GM12872 (cell line): ENCODE measurements around the gene NHERF1.

Source experiments
- CTCF ChIP-seq: IDR thresholded peaks from 3 replicates; pipeline ENCODE4 v1.5.1; 2011; ENCODE audit warnings: low read depth, mild to moderate bottlenecking, low read length, moderate library complexity; ENCODE audit not compliant: insufficient read depth

The NHERF1 gene

GRCh38 chr17:74752415-74752814 lies 4.0 kb downstream of the NHERF1 start:
- TF ChIP-seq CTCF: no peak

- no peak for TF ChIP-seq CTCF
Observed at GRCh38 chr17:74752822-74753401, 4.5 kb downstream of the NHERF1 start.

GRCh38 chr17:74754832-74755231 lies 6.4 kb downstream of the NHERF1 start:
- TF ChIP-seq CTCF: no peak

- no peak for TF ChIP-seq CTCF
Observed at GRCh38 chr17:74755533-74755932, 7.1 kb downstream of the NHERF1 start.

- TF ChIP-seq CTCF: no peak
Observed at GRCh38 chr17:74756891-74757290, 8.5 kb downstream of the NHERF1 start.

GRCh38 chr17:74757502-74757901 lies 9.1 kb downstream of the NHERF1 start:
- no peak for TF ChIP-seq CTCF

GRCh38 chr17:74757931-74758847 lies 9.8 kb downstream of the NHERF1 start:
- TF ChIP-seq CTCF: no peak
